Vagina (tissue), 2 donors: ENCODE data around the gene SH3RF2. TPM values are rescaled to one million over a fixed set of nuclear protein-coding genes. Genes with fewer than 3 reads are reported as not detected.
A peak's percentile ranks its signal among the peaks of the same experiment; 100 is the strongest.

Experiments
- DNase-seq, 2 donors: peaks; one replicate each; pipeline ENCODE4 v3.0.0-alpha.2; 2017; ENCODE audit errors: extremely low spot score in 2 of 2
- H3K27ac ChIP-seq: fragments of 200-600 bp; sonication (generic); one replicate; pipeline ENCODE4 v1.5.1; 2019
- H3K27me3 ChIP-seq: fragments of 200-600 bp; sonication (generic); one replicate; pipeline ENCODE4 v1.5.1; 2019
- H3K36me3 ChIP-seq, 2 donors: fragments of 200-600 bp; sonication (generic); one replicate each; pipeline ENCODE4 v1.5.1; 2017 to 2019
- H3K4me1 ChIP-seq: fragments of 200-600 bp; sonication (generic); one replicate; pipeline ENCODE4 v1.5.1; 2019
- H3K4me3 ChIP-seq, 2 donors: fragments of 200-600 bp; sonication (generic); 1 replicate in 1 of 2; 2 replicates in 1 of 2; pipeline ENCODE4 v1.5.1; 2016 to 2019
- H3K9me3 ChIP-seq: fragments of 200-600 bp; sonication (generic); one replicate; pipeline ENCODE4 v1.5.1; 2019
- CTCF ChIP-seq, 3 experiments: fragments of 450-650 bp in 2 of 3; fragments of 200-600 bp in 1 of 3; sonication (generic) in 1 of 3; IDR thresholded peaks; one replicate each; pipeline ENCODE4 v1.5.1; 2017 to 2019; ENCODE audit warnings: antibody characterized with exemption in 3 of 3, mild to moderate bottlenecking in 2 of 3, moderate library complexity in 2 of 3
- POLR2A ChIP-seq, 2 donors: fragments of 450-650 bp; IDR thresholded peaks; one replicate each; pipeline ENCODE4 v1.6.1; 2017; ENCODE audit warnings: antibody characterized with exemption in 2 of 2, mild to moderate bottlenecking in 2 of 2, moderate library complexity in 2 of 2
- POLR2AphosphoS5 ChIP-seq, 2 donors: sonication (generic); formaldehyde crosslinking; IDR thresholded peaks; one replicate each; pipeline ENCODE4 v1.9.0; 2017; ENCODE audit warnings: antibody characterized with exemption in 2 of 2, mild to moderate bottlenecking in 2 of 2, low read depth in 1 of 2; ENCODE audit not compliant: insufficient read depth in 1 of 2
- intact Hi-C: fragments of 100-400 bp; cut with DNase I; formaldehyde crosslinking; loops from one replicate; pipeline ENCODE4 v1.15.1; 2023
- total RNA-seq: library from RNA; depleted of rRNA; stranded (reverse); fragments of >200 nt; gene quantifications from one replicate; pipeline ENCODE4 v1.2.3, GENCODE V29; 2016

Gene SH3RF2
- total RNA-seq, 1 donor from 2014 or later, result 48.4 TPM

GRCh38 chr5:146042628-146043279 lies 106.4 kb downstream of the SH3RF2 start:
- Histone ChIP-seq H3K27ac (no peak overlapping the region), H3K4me3 (no peak overlapping the region), H3K27me3 (no peaks in the 10 kb centered on the region), H3K4me1 (peaks cover 18% of the 10 kb centered on the region), H3K36me3 (no peaks in the 10 kb centered on the region), H3K9me3 (no peaks in the 10 kb centered on the region)
- intact Hi-C loops, result no loop called here
- no peak for TF ChIP-seq POLR2A (IDR thresholded peaks at IDR 0.05)
- TF ChIP-seq POLR2AphosphoS5 (IDR thresholded peaks at IDR 0.05; ENCODE audit: insufficient read depth in 1 of 2, low read depth in 1 of 2), result no peak
- no peak for DNase-seq

GRCh38 chr5:146043722-146044121 lies 107.3 kb downstream of the SH3RF2 start:
- peaks cover 18% of the 10 kb centered on the region for H3K4me1 ChIP-seq
- no peak overlapping the region for H3K4me3 ChIP-seq
- no peak for DNase-seq
- no peak overlapping the region for H3K27ac ChIP-seq
- intact Hi-C loops, result no loop called here
- H3K9me3 ChIP-seq, result no peaks in the 10 kb centered on the region
- no peak for TF ChIP-seq POLR2A (IDR thresholded peaks at IDR 0.05)
- TF ChIP-seq CTCF (IDR thresholded peaks at IDR 0.05), result no peak
- no peak for TF ChIP-seq POLR2AphosphoS5 (IDR thresholded peaks at IDR 0.05; ENCODE audit: insufficient read depth in 1 of 2, low read depth in 1 of 2)
- H3K36me3 ChIP-seq, result no peaks in the 10 kb centered on the region
- H3K27me3 ChIP-seq, result no peaks in the 10 kb centered on the region

DNA sequence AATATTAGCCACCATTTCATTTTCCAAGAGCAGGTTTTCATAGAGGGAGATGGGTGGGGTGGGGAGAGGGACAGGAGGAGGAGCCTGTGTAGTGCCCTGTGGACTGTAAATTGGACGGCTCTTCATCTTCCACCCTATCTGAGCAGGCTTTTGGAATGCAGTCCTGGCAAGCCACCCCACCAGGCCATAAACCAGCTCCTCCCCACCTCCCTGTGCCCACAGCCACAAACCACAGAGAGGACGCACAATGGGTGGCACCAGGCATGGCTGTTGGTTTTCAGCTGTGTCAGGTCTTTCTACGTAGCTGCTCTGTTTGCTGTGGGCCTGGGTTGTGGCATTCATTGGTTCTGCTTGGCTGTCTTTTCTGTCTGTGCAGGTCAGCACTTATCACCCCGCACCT lies 111.0 kb downstream of the SH3RF2 start:
- Histone ChIP-seq H3K9me3 (no peaks in the 10 kb centered on the region), H3K4me1 (peaks cover 3% of the 10 kb centered on the region), H3K36me3 (no peaks in the 10 kb centered on the region), H3K27me3 (no peaks in the 10 kb centered on the region), H3K27ac (no peak overlapping the region), H3K4me3 (no peak overlapping the region)
- TF ChIP-seq POLR2AphosphoS5 (IDR thresholded peaks at IDR 0.05; ENCODE audit: insufficient read depth in 1 of 2, low read depth in 1 of 2), result no peak
- TF ChIP-seq CTCF (IDR thresholded peaks at IDR 0.05), result no peak
- TF ChIP-seq POLR2A (IDR thresholded peaks at IDR 0.05), result no peak
- no peak for DNase-seq
- intact Hi-C loops, result no loop called here

GRCh38 chr5:146048994-146049703 lies 112.8 kb downstream of the SH3RF2 start:
- no peak for DNase-seq
- no peaks in the 10 kb centered on the region for H3K36me3 ChIP-seq
- no peak for TF ChIP-seq POLR2A (IDR thresholded peaks at IDR 0.05)
- peak in 2 of 3 experiments; percentile 44 to 54 for TF ChIP-seq CTCF (IDR thresholded peaks at IDR 0.05)
- H3K4me3 ChIP-seq, result no peak overlapping the region
- H3K4me1 ChIP-seq, result peaks cover 3% of the 10 kb centered on the region
- H3K27me3 ChIP-seq, result no peaks in the 10 kb centered on the region
- no peak overlapping the region for H3K27ac ChIP-seq
- intact Hi-C loops, result no loop called here
- no peaks in the 10 kb centered on the region for H3K9me3 ChIP-seq

- peaks cover 3% of the 10 kb centered on the region for H3K4me1 ChIP-seq
- no peak overlapping the region for H3K27ac ChIP-seq
- no peak for DNase-seq
- H3K36me3 ChIP-seq, result no peaks in the 10 kb centered on the region
- no peaks in the 10 kb centered on the region for H3K27me3 ChIP-seq
- TF ChIP-seq CTCF (IDR thresholded peaks at IDR 0.05), result no peak
- TF ChIP-seq POLR2AphosphoS5 (IDR thresholded peaks at IDR 0.05; ENCODE audit: insufficient read depth in 1 of 2, low read depth in 1 of 2), result no peak
- TF ChIP-seq POLR2A (IDR thresholded peaks at IDR 0.05), result no peak
- H3K4me3 ChIP-seq, result no peak overlapping the region
- no peaks in the 10 kb centered on the region for H3K9me3 ChIP-seq
- intact Hi-C loops, result no loop called here
These were observed 113.3 kb downstream of the SH3RF2 start for GRCh38 chr5:146049704-146050026.
